Measurements from ENCODE around the gene PCGF6.

DNA sequence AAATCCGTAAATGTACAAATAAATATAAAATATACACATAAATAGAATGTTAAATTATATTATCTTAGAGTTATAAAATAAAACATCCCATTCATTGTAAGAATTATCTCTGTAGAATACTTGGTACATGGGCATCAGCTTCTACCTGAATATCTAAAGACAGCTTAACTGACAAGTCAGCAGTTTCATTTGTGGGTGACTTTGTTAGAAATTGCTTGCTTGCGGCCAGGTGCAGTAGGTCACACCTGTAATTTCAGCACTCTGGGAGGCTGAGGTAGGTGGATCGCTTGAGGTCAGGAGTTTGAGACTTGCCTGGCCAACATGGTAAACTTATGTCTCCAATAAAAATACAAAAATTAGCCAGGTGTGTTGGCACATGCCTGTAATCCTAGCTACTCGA is 14.6 kb downstream of the PCGF6 start:
- TF ChIP-seq, protein P1, sequence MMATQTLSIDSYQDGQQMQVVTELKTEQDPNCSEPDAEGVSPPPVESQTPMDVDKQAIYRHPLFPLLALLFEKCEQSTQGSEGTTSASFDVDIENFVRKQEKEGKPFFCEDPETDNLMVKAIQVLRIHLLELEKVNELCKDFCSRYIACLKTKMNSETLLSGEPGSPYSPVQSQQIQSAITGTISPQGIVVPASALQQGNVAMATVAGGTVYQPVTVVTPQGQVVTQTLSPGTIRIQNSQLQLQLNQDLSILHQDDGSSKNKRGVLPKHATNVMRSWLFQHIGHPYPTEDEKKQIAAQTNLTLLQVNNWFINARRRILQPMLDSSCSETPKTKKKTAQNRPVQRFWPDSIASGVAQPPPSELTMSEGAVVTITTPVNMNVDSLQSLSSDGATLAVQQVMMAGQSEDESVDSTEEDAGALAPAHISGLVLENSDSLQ (IDR thresholded peaks at IDR 0.05), result no peak
- no peak for TF ChIP-seq SP1 (IDR thresholded peaks at IDR 0.05)
- TF ChIP-seq ZNF384 (IDR thresholded peaks at IDR 0.05), result no peak
- no peak for TF ChIP-seq SUZ12 (IDR thresholded peaks at IDR 0.05)
- no peak for TF ChIP-seq FOXM1 (IDR thresholded peaks at IDR 0.05; ENCODE audit: borderline replicate concordance)
- TF ChIP-seq CTBP1 (IDR thresholded peaks at IDR 0.05; ENCODE audit: borderline replicate concordance), result no peak

All from HEK293T (cell line).